ENCODE measurements around the gene RNF111.
"Not testable (repeated sequence)": the region's sequence is repeated elsewhere in the genome, so short reads cannot be mapped to it uniquely, and the experiment has no call there.

Gene RNF111

DNA sequence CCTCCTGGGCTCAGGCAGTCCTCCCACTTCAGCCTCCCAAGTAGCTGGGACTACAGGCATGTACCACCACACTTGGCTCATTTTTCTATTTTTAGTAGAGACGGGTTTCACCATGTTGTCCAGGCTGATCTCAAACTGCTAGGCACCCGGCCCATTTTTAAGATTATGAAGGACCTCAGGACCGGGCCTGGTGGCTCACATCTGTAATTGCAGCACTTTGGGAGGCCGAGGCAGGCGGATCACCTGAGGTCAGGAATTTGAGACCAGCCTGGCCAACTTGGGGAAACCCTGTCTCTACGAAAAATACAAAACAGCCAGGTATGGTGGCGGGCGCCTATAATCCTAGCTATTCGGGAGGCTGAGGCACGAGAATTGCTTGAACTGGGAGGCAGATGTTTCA, 12.8 kb downstream of the RNF111 start:
- not testable (repeated sequence) for DNase-seq (ENCODE audit: low read depth)

DNA sequence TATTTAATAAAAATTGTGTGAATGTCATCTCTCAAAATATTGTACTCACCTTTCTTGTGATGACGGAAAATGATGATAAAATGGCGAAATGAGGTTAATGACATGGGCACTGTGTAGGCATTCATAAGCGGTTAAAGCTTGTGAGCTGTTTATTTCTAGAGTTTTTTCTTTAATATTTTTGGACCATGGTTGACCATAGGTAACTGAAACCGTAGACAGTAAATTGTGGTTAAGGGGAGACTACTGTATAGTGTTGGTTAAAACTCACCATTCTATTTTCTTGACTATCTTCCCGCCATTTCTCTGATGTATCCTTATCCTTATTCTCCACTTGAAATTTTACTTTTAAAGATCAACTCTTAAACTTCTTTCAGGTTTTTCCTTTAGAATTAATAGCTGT, 14.5 kb downstream of the RNF111 start:
- no peak for DNase-seq (ENCODE audit: low read depth)

DNA sequence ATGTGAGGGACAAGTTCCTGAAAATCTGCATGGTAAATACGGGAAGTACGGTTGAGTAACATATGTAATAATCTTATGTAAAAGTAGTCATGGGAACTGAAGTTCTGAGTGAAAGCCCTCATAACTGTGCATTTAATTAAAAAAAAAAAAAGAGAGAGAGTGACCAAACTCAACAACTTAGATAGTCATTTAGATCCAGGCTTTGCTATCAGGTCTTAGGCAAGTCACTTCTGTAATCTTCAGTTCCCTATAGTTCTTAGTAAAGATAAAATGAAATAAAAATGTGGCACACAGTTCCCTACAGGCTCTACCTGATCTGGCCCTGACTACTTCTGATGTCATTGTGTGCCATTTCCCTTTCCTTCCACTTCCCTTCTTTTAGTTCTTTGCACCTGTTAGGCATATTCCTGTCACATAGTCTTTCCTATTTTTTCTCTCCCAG, 15.0 kb downstream of the RNF111 start:
- no peak for DNase-seq (ENCODE audit: low read depth)

DNA sequence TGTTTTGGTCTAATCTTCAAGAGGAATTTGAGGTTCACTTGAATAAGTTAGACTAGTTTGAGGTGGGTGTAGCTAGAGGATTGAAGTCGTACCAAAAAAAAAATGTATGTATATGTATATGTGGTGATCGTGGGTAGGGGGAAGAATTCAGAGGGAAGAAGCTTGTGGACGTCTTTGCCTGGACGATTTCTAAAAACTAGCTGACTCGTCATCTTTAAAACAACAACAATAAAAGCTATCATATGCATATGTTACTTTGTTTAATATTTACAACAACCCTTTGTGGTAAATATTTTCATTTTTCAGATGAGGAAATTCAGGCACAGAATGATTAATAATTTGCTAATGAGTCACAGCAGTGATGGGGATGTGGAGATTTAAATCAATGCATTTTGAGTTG, 18.1 kb downstream of the RNF111 start:
- DNase-seq (ENCODE audit: low read depth): no peak

DNA sequence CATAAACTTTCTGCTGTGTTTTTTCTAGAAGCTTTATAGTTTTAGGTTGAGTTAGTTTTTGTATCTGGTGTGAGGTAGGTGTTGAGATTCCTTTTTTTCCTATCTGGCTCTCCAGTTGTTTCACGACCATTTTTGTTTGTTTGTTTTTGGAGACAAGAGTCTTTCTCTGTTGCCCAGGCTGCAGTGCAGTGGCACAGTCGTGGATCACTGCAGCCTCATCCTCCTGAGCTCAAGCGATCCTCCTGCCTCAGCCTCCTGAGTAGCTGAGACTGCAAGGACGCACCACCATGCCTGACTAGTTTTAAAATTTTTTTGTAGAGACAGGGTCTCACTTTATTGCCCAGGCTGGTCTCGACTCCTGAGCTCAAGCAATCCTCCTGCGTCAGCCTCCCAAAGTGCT, 20.6 kb downstream of the RNF111 start:
- no peak for DNase-seq (ENCODE audit: low read depth)

DNA sequence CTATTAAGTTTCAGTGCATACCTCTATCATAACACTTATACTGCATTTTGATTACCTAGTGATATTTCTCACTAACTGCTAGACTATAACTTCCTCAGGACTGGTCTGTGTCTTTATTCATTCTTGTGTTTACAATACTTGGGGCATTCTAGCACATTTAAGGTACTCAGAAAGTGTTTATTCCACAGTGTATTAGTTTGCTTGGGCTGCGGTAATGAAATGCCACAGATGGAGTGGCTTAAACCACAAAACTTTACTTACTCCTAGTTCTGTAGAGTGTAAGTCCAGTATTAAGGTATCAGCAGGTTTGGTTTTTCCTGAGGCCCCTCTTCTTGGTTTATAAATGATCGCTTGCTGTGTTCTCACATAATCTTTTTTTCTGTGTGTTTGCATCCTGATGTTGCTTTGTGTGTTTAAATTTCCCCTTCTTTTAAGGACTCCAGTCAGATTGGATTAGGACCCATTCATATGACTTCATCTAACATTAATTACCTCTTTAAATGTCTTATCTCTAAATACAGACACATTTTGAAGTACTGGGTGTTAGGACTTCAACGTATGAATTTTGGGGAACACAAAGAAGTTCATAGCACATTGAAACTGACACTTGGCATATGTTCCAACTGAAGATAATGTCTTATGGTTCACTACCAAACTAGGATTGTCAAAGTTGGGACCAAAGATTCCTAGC, 23.9 kb downstream of the RNF111 start:
- DNase-seq (ENCODE audit: low read depth): no peak

DNA sequence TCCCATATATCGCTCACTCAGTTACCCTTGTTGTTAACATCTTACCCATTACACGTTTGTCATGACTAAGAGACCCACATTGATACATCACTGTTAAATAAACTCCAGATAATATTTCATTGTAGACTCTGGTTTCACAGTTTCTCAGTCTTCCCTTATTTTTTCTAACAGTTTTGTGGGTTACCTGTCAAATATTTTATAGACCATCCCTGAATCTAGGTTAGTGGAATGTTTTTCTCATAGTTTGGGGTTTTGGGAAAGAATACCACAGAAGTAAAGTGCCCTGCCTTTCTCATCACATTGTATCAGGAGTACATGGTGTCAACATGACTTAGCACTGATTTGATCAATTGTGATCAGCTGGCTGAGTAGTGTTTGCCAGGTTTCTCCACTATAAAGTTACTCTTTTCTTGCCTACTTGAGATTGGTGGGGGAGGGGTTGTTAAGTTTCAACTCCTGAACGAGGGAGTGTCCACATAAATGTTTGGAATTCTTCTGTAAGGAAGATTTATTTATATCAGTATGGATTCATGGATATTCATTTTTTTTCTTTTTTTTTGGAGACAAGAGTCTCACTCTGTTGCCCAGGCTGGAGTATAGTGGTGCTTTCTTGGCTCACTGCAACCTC, 25.9 kb downstream of the RNF111 start:
- DNase-seq (ENCODE audit: low read depth): no peak

DNA sequence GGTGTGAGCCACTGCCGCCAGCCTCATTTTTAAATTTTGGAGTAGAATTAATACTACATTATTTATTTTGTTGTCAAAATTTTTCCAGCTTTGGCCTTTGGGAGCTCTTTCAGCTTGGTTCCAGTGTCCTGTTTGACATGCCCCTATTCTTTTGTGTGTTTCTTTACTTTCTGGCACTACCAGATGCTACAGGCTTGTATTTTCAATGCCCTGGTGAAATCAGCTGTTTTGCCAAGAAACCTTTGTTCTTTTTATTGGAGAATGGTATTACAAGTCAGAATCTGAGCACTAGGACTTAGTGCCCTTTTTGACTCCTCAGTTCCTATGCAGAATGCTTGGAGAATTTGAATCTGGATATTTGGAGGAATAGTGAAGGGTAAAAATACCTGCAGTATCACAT, 26.6 kb downstream of the RNF111 start:
- no peak for DNase-seq (ENCODE audit: low read depth)

DNA sequence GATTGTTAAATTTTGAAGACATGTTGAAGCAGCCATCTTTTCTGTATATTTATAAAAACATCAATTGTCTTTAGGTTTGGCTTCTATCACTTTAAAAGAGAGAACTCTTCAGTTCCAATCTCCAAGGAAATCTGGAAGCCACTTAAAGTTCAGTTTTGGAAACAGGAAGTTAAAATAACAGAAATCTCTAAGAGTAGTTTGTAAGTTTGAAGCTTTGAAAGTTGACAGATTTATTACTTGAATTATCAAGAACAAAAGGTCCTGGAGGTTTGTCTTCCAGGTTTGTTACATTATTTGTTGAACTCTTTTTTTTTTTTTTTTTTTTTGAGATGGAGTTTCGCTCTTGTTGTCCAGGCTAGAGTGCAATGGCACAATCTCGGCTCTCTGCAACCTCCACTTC, 30.0 kb downstream of the RNF111 start:
- no peak for DNase-seq (ENCODE audit: low read depth)

DNA sequence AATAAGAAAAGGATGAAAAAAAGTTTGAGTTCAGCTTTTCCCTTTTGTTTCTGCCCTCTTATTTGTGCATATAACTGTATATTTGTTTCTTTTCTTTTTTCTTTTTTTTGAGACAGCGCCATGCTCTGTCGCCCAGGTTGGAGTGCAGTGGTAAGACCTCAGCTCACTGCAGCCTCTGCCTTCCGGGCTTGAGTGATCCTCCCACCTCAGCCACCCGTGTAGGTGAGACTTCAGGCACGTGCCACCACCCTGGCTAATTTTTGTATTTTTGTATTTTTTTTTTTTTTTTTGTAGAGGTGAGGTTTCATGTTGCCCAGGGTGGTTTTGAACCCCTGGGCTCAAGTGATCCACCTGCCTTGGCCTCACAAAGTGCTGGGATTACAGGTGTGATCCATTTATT, 31.4 kb downstream of the RNF111 start:
- no peak for DNase-seq (ENCODE audit: low read depth)

DNA sequence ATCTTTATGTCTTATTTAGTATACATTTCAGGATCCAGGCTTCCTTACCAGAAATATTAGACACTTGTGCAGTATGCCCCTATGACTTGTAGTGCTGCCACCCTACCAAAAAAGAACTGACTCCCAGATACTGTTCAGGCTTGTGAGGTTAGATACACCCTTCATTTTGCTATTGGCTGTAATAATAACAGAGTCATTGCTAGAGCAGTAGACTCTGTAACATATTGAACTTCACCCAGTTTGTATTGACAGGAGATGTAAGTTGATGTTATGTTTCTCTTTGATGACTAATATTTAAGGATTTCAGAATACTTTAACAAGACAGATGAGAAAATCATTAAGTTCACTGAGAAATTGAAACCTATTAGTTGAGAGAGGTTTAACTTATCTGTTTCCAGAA, 32.9 kb downstream of the RNF111 start:
- DNase-seq (ENCODE audit: low read depth): no peak

DNA sequence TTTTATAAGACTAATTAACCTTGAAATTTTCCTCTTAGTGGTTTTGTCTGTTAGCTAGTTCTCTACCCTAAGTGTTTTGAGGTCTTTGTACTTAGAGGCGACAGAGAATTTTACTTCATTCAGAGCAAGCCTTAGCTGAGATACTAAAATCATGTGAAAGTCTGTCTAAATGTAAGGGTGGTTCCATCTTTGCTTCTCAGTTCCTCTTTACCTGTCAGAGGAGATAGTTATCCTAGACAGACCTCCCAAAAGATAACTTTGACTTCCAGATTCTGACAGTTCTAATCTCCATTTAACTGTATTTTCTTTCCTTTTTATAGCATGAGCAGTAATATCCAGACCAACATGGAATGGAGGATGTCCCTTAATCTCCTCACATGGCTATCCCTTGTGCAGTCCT, 34.7 kb downstream of the RNF111 start:
- DNase-seq (ENCODE audit: low read depth): no peak

DNA sequence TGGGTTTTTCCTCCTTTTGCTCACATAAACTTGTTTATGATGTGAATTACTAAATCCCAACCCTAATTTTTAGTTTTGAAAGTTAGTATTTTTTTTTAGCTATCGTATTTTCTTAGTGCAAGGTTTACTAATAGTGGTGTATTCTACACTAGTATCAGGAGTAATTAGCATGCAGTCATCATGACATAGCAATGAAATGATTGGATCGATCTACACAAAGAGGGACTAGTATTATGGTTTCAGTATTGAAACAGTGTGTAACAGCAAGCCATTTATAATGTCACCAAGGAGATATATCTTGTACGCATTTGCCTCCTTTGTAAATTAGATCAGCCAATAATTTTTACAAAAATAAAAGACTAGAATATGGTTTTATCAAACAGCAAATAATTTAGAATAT, 38.7 kb downstream of the RNF111 start:
- DNase-seq (ENCODE audit: low read depth): no peak

DNA sequence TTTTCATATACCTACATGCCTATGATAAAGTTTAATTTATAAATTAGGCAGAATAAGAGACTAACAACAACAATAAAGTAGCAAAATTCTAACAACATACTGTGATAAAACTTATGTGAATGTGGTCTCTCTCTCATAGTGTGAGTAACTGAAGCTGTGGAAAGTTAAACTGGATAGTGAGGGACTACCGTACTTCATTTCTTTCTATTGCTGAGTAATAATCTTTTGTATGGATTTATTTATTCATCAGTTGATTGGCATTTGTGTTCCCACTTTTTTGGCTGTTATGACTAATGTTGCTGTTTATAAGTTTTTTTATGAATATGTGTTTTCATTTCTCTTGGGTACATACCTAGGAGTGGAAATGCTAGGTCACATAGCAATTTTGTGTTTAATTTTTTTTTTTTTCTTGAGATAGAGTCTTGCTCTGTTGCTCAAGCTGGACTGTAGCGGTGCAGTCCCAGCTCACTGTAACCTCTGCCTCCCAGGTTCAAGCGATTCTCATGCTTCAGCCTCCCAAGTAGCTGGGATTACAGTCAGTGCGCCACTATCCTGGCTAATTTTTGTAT, 41.0 kb downstream of the RNF111 start:
- no peak for DNase-seq (ENCODE audit: low read depth)

DNA sequence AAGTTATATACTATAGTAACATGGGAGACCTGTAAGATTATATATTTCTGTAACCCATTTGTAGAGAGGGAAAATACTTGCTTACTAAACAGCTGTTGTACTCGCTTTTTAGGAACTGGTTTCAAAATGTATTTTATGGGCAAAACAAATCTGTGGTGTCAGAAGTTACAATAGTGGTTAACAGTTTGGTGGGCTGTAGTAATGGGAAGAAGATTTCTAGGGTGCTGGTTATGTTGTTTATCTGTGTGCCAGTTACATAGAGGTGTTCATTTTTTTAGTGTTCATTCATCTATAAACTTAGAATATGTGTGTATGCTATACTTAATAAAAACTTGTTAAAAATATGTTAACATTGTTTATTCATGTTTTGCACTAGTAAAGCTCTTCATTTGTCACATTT, 42.1 kb downstream of the RNF111 start:
- no peak for DNase-seq (ENCODE audit: low read depth)

DNA sequence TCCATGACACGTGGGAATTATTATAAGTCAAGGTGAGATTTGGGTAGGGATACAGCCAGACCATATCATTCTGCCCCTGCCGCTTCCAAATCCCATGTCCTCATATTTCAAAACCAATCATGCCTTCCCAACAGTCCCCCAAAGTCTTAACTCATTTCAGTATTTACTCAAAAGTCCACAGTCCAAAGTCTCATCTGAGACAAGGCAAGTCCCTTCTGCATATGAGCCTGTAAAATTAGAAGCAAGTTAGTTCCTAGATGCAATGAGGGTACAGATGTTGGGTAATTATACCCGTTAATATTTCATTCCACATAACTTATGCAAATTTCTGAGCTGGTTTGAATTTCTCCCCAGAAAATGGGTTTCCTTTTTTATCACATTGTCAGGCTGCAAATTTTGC, 47.7 kb downstream of the RNF111 start:
- DNase-seq (ENCODE audit: low read depth): no peak

DNA sequence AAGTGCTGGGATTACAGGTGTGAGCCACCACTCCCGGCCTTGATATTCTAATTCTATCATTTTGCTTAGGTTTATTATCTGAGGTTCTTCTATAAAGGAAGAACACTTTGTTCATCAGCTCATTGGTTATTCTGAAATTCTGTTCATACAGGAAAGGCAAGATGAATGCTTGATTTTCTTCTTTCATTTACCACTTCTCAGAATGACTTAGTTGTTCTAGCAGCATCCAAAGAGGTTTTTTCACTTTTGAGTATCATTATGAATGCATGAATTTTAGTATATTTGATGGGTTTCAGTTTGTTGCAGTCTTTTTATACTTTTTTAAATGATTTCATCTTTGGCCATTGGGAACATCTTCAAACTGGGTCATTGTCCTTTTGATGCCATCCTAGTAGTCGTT, 51.8 kb downstream of the RNF111 start:
- no peak for DNase-seq (ENCODE audit: low read depth)

DNA sequence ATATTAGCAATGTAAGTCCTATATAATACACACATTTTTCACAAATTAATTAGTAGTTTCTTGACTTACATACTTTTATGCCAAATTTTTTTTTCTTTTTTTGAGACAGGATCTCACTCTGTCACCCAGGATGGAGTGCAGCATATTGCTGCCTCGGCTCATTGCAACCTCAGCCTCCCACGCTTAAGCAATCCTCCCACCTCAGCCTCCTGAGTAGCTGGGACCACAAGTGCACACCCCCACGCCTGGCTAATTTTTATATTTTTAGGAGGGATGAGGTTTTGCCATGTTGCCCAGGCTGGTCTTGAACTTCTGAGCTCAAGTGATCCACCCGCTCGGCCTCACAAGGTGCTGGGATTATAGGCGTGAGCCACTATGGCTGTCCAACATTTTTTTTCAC, 54.6 kb downstream of the RNF111 start:
- DNase-seq (ENCODE audit: low read depth): no peak

DNA sequence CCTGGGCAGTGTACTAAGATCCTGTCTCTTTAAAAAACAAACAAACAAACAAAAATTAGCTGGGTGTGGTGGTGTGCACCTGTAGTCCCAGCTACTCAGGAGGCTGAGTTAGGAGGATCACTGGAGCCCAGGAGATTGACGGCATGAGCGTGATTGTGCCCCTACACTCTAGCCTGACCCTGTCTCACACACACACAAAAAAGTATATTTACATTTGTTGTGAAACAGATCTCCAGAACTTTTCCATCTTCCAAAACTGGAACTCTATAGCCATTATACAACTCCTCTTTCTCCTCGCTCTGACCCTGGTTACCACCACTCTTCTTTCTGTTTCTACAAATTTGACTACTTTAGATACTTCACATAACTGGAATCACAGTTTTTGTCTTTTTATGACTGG, 61.4 kb downstream of the RNF111 start:
- DNase-seq (ENCODE audit: low read depth): no peak

DNA sequence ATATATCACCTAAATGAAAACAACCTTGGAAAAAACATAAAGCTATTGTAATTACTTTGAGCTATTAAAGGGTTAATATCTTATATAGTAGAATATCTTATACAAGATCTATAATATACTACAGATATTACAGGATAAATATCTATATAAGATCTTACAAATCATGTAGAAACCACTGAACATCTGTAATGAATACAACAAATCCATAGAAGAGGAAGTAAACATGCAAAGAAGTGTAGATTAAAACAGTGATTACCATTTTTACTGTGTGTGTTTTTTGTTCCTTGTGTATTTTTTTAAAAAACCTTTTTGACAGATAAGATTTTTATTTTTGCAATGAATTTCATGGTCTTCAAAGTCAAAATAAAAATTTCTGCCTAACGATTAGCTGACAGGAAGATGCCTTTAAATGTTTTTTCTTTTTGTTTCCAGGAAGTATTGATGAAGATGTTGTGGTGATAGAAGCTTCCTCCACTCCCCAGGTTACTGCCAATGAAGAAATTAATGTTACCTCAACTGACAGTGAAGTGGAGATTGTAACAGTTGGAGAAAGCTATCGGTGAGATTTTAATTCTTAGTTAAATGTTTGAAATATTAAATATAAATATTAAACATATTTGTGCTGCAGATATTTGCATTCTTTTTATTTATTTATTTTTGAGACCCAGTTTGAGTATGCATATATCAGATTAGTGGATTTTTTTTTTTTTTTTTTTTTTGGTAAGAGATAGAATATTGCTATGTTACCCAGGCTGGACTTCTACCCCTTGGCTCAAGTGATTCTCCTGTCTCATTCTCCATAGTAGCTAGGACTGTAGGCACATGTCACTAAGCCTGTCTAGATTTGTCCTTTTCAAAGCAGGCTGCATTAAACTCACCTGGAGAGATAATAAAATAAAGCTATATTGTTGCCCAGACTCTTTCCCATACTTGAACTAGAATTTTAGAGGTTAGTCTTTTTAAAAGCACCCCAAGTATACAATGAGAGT, 64.7 kb downstream of the RNF111 start:
- DNase-seq (ENCODE audit: low read depth): no peak

DNA sequence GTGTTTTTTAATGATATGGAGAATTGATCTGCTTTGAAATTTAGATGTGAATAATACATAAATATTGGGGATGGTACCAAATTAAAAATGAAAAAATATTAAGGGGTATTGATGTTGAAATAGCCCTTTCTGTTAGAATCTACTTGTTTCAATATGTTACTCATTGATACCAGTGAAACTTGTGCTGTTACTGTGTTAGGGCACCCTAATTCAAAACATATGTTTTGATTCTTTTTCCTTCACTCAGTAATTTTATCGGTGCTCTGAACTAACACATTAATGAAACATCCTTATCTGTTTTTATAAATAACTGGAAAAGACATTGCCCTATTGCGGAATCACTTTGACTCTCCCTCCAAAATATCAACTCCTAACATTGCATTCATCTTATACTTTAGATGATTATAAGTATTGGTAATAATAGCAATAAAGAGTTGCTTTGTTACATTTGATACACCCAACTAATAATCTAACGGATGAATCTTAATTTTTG, 65.5 kb downstream of the RNF111 start:
- no peak for DNase-seq (ENCODE audit: low read depth)

DNA sequence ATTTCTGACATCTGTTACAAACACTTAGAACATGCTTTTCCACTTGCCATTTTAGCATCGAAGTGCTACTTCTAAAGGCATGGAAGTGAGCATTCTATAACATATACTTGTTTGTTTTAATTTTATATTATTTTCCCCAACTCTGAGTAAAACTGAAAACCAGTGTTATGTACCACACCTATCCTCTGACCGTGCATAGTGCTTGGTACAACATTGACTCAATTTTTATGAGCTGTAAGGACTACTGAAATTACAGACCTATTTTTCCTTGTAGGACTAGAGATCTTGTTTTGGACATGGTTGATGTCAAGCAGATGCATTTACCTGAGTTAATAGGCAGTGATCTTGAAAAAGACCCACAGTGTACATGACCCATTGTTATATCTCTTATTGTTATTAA, 66.0 kb downstream of the RNF111 start:
- DNase-seq (ENCODE audit: low read depth): no peak

All from stimulated activated CD8-positive, alpha-beta memory T cell treated with anti-CD3 and anti-CD28 coated beads, Interleukin-15, amount 100 ng/mL, for 1 hour (primary cell).